Posterior cingulate gyrus (tissue), 11 donors: ENCODE data around the gene CCL7.
"Not testable (repeated sequence)": the region's sequence is repeated elsewhere in the genome, so short reads cannot be mapped to it uniquely, and the experiment has no call there.

Experiments
- DNase-seq, 10 donors: peaks; one replicate each; pipeline versions ENCODE4 v3.0.0 to v3.0.0-alpha.2; 2020 to 2021; ENCODE audit warnings: mixed read lengths in 3 of 10
- intact Hi-C: fragments of 100-400 bp; cut with DNase I; formaldehyde crosslinking; loops from one replicate; pipeline ENCODE4 v1.15.1; 2023

The CCL7 gene

GRCh38 chr17:34269969-34270368, at the start of gene CCL7:
Gene CCL7, plus strand, starts transcription at chr17:34270221. Its CDS starts 70 bp downstream, at chr17:34270291.
- intact Hi-C loops, result no loop called here
- no peak for DNase-seq

- DNase-seq, result no peak
- intact Hi-C loops, result no loop called here
Measured at GRCh38 chr17:34220752-34221395, 49.1 kb upstream of the CCL7 start.

- intact Hi-C loops, result no loop called here
- DNase-seq, result no peak
Measured at GRCh38 chr17:34221411-34221810, 48.6 kb upstream of the CCL7 start.

GRCh38 chr17:34222722-34223497, 47.1 kb upstream of the CCL7 start:
- intact Hi-C loops, result no loop called here
- DNase-seq, result no peak

- intact Hi-C loops, result no loop called here
- no peak for DNase-seq
Measured at GRCh38 chr17:34225046-34225445, 45.0 kb upstream of the CCL7 start.

- no peak for DNase-seq
- intact Hi-C loops, result no loop called here
Measured at GRCh38 chr17:34226011-34226743, 43.8 kb upstream of the CCL7 start.

- no peak for DNase-seq
- intact Hi-C loops, result no loop called here
Measured at GRCh38 chr17:34226744-34227034, 43.3 kb upstream of the CCL7 start.

- intact Hi-C loops, DNase-seq: not testable (repeated sequence)
Measured at GRCh38 chr17:34227293-34227692, 42.7 kb upstream of the CCL7 start.

- no peak for DNase-seq
- intact Hi-C loops, result no loop called here
Measured at GRCh38 chr17:34227707-34228106, 42.3 kb upstream of the CCL7 start.

- intact Hi-C loops, result no loop called here
- no peak for DNase-seq
Measured at GRCh38 chr17:34228781-34229180, 41.2 kb upstream of the CCL7 start.

GRCh38 chr17:34230342-34230741, 39.7 kb upstream of the CCL7 start:
- DNase-seq, result no peak
- intact Hi-C loops, result no loop called here

- intact Hi-C loops, result no loop called here
- DNase-seq, result no peak
Measured at GRCh38 chr17:34234616-34235015, 35.4 kb upstream of the CCL7 start.

GRCh38 chr17:34235389-34236028, 34.5 kb upstream of the CCL7 start:
- intact Hi-C loops, result no loop called here
- DNase-seq, result no peak

- DNase-seq, result no peak
- intact Hi-C loops, result no loop called here
Measured at GRCh38 chr17:34236281-34236892, 33.6 kb upstream of the CCL7 start.

GRCh38 chr17:34237458-34237857, 32.6 kb upstream of the CCL7 start:
- intact Hi-C loops, result no loop called here
- DNase-seq, result no peak

GRCh38 chr17:34241062-34241461, 29.0 kb upstream of the CCL7 start:
- peak in 5 of 10 donors; percentile 13 to 86 (median 31) for DNase-seq
- intact Hi-C loops, result no loop called here

- no peak for DNase-seq
- intact Hi-C loops, result no loop called here
Measured at GRCh38 chr17:34242587-34243363, 27.2 kb upstream of the CCL7 start.

- intact Hi-C loops, result no loop called here
Measured at GRCh38 chr17:34243364-34244320, 26.4 kb upstream of the CCL7 start.

GRCh38 chr17:34245351-34245905, 24.6 kb upstream of the CCL7 start:
- intact Hi-C loops, result no loop called here
- DNase-seq, result no peak

More at GRCh38 chr17:34243364-34244320, 26.4 kb upstream of the CCL7 start:
- no peak for DNase-seq
